Endothelial cell of umbilical vein (primary cell): Measurements from ENCODE around the gene ARID1B. TPM values are rescaled to one million over a fixed set of nuclear protein-coding genes. Genes with fewer than 3 reads are reported as not detected.

ENCODE experiments used
- BruUV-seq: library from RNA; stranded (reverse); fragments of 400-500 nt; replicated peaks from 2 replicates; lab custom pipeline; 2021; lab: Mats Ljungman, UMichigan
- CTCF ChIA-PET: fragments of 300-600, 350-600 bp; sonication (Branson Sonifier 250); formaldehyde crosslinking; loops from one replicate; lab custom pipeline; 2021; ENCODE audit warnings: antibody characterized with exemption, inconsistent platforms; lab: Charles Lee
- POLR2A ChIA-PET: fragments of 300-600, 350-600 bp; sonication (Branson Sonifier 250); formaldehyde crosslinking; loops from one replicate; lab custom pipeline; 2021; ENCODE audit warnings: antibody characterized with exemption, inconsistent platforms; lab: Charles Lee
- DNase-seq: peaks from one replicate; pipeline ENCODE4 v3.0.0-alpha.2; 2011; ENCODE audit warnings: low read depth, low spot score
- FAIRE-seq: peaks from 2 replicates; lab custom pipeline; 2011; peaks lifted over from hg19 to GRCh38; lab: Jason Lieb, UNC
- H2AFZ ChIP-seq: 2 replicates; pipeline ENCODE4 v1.6.0; 2012; ENCODE audit warnings: low read depth, low read length, control low read depth, inconsistent platforms
- H3K27ac ChIP-seq: 2 replicates; pipeline ENCODE4 v1.5.1; 2011; ENCODE audit warnings: low read depth, mild to moderate bottlenecking, control low read depth, low read length, moderate library complexity; ENCODE audit not compliant: insufficient read depth
- H3K27me3 ChIP-seq, 2 experiments: 2 replicates each; pipeline versions ENCODE4 v1.6.0 to v1.6.1; 2011; ENCODE audit warnings: low read length in 2 of 2, mixed read lengths in 1 of 2; ENCODE audit not compliant: control insufficient read depth in 2 of 2, insufficient read depth in 2 of 2
- H3K36me3 ChIP-seq, 2 experiments: 2 replicates in 1 of 2; 3 replicates in 1 of 2; pipeline ENCODE4 v1.5.1; 2011; ENCODE audit warnings: low read length in 2 of 2, mild to moderate bottlenecking in 1 of 2, moderate library complexity in 1 of 2; ENCODE audit not compliant: control insufficient read depth in 2 of 2, insufficient read depth in 2 of 2; ENCODE audit errors: extremely low read depth in 1 of 2
- H3K4me1 ChIP-seq: 3 replicates; pipeline ENCODE4 v1.5.1; 2011; ENCODE audit warnings: mild to moderate bottlenecking, low read length; ENCODE audit not compliant: control insufficient read depth, insufficient read depth; ENCODE audit errors: extremely low read depth
- H3K4me2 ChIP-seq: 2 replicates; pipeline ENCODE4 v1.6.1; 2011; ENCODE audit warnings: low read length, control low read depth, mixed read lengths; ENCODE audit not compliant: insufficient read depth
- H3K4me3 ChIP-seq, 3 experiments: fragments of 200-600 bp in 1 of 3; sonication (generic), shearing (Covaris generic) in 1 of 3; replicated peaks in 1 of 3; 2 replicates each; pipeline ENCODE4 v1.5.1; 2011 to 2016; ENCODE audit warnings: control low read depth in 3 of 3, low read length in 3 of 3, mild to moderate bottlenecking in 2 of 3, inconsistent platforms in 1 of 3, low read depth in 1 of 3, moderate library complexity in 1 of 3; ENCODE audit not compliant: insufficient read depth in 1 of 3
- H3K79me2 ChIP-seq: 2 replicates; pipeline ENCODE4 v1.6.0; 2012; ENCODE audit warnings: low read length, inconsistent platforms; ENCODE audit not compliant: control insufficient read depth, insufficient read depth
- H3K9ac ChIP-seq: replicated peaks from 2 replicates; pipeline ENCODE3; 2011; ENCODE audit warnings: low read length, control low read depth; ENCODE audit not compliant: insufficient read depth; ENCODE audit errors: extremely low read depth
- H3K9me1 ChIP-seq: replicated peaks from 3 replicates; pipeline ENCODE4 v1.6.0; 2011; ENCODE audit warnings: mild to moderate bottlenecking, low read length; ENCODE audit not compliant: control insufficient read depth, insufficient read depth; ENCODE audit errors: extremely low read depth
- H3K9me3 ChIP-seq: replicated peaks from 2 replicates; pipeline ENCODE4 v1.5.1; 2012; ENCODE audit warnings: low read length, inconsistent platforms; ENCODE audit not compliant: control insufficient read depth, insufficient read depth
- H4K20me1 ChIP-seq: replicated peaks from 2 replicates; pipeline ENCODE3; 2011; ENCODE audit warnings: mild to moderate bottlenecking, low read length; ENCODE audit not compliant: control insufficient read depth, insufficient read depth; ENCODE audit errors: extremely low read depth
- CTCF ChIP-seq, 2 donors: IDR thresholded peaks; 1 replicate in 1 of 2; 2 replicates in 1 of 2; pipeline ENCODE4 v1.5.1; 2011; ENCODE audit warnings: low read length in 2 of 2, mild to moderate bottlenecking in 2 of 2, moderate library complexity in 2 of 2, control low read depth in 1 of 2, inconsistent platforms in 1 of 2, low read depth in 1 of 2; ENCODE audit not compliant: insufficient read depth in 1 of 2; ENCODE audit errors: extremely low read depth in 1 of 2
- EZH2 ChIP-seq: IDR thresholded peaks from 2 replicates; pipeline ENCODE4 v1.6.1; 2012; ENCODE audit warnings: borderline replicate concordance, low read depth, mild to moderate bottlenecking, moderate library complexity, low read length, inconsistent platforms; ENCODE audit not compliant: severe bottlenecking
- FOS ChIP-seq: IDR thresholded peaks from 2 replicates; pipeline ENCODE4 v1.6.1; 2011; ENCODE audit warnings: mild to moderate bottlenecking, low read length, moderate library complexity, borderline replicate concordance; ENCODE audit not compliant: insufficient read depth
- GATA2 ChIP-seq: IDR thresholded peaks from 2 replicates; pipeline ENCODE4 v1.7.0; 2011; ENCODE audit warnings: low read depth, mild to moderate bottlenecking, moderate library complexity, mixed read lengths, low read length; ENCODE audit not compliant: insufficient read length, insufficient read depth
- JUN ChIP-seq: IDR thresholded peaks from 2 replicates; pipeline ENCODE4 v1.6.1; 2011; ENCODE audit warnings: borderline replicate concordance, low read depth; ENCODE audit not compliant: insufficient read length, insufficient read depth
- MAX ChIP-seq: IDR thresholded peaks from 2 replicates; pipeline ENCODE4 v1.6.1; 2011; ENCODE audit not compliant: insufficient read depth, insufficient read length
- MYC ChIP-seq: IDR thresholded peaks from one replicate; pipeline ENCODE4 v1.6.1; 2011; ENCODE audit warnings: mild to moderate bottlenecking, low read depth, low read length
- POLR2A ChIP-seq: IDR thresholded peaks from 2 replicates; pipeline ENCODE4 v1.6.1; 2012; ENCODE audit warnings: low read depth, mild to moderate bottlenecking, control low read depth, low read length
- POLR2AphosphoS5 ChIP-seq: IDR thresholded peaks from 2 replicates; pipeline ENCODE4 v1.6.1; 2012; ENCODE audit warnings: low read depth, mild to moderate bottlenecking, control low read depth, low read length, moderate library complexity; ENCODE audit not compliant: insufficient read depth
- dilution Hi-C: fragments of 300-500 bp; cut with MboI; formaldehyde crosslinking; loops from one replicate; pipeline ENCODE4 v1.15.0; 2019; ENCODE audit warnings: low sequenced_read_pairs; ENCODE audit not compliant: extremely low pct_ligation_motif_present
- intact Hi-C: fragments of 100-400 bp; cut with micrococcal nuclease; formaldehyde crosslinking; loops from one replicate; pipeline ENCODE4 v1.10.0; 2022
- polyA plus RNA-seq, 4 experiments: library from polyadenylated mRNA; depleted of rRNA in 3 of 4; stranded (reverse) in 3 of 4; unstranded in 1 of 4; fragments of >200 nt; gene quantifications; 2 replicates each; pipeline versions ENCODE4 v1.2.1 to v1.2.3, GENCODE V29; 2011 to 2012; ENCODE audit warnings: missing spikeins in 1 of 4
- total RNA-seq: library from RNA; stranded (reverse); gene quantifications from 2 replicates; pipeline ENCODE4 v1.2.3, GENCODE V29; 2021

ARID1B gene
- total and polyA plus RNA-seq, 2 donors (not counting 3 experiments of a cell fraction or from before 2014, with no cell fraction given) = 21.8 to 89.5 TPM

- TF ChIP-seq CTCF (IDR thresholded peaks at IDR 0.05; ENCODE audit: extremely low read depth in 1 of 2, insufficient read depth in 1 of 2, low read depth in 1 of 2, low read length in 2 of 2) (no peak), POLR2AphosphoS5 (no peak), FOS (no peak), GATA2 (no peak), POLR2A (no peak), EZH2 (no peak), MAX (no peak), JUN (no peak), MYC (no peak)
- ChIA-PET POLR2A (no interaction called here), CTCF (no interaction called here)
- FAIRE-seq = no peak
- Histone ChIP-seq H3K9ac (no peak overlapping the region), H4K20me1 (no peaks in the 10 kb centered on the region), H3K79me2 (no peaks in the 10 kb centered on the region), H3K27ac (no peak overlapping the region), H3K4me3 (no peak overlapping the region), H3K4me1 (no peaks in the 10 kb centered on the region), H3K4me2 (no peak overlapping the region), H3K9me1 (no peaks in the 10 kb centered on the region), H3K36me3 (no peaks in the 10 kb centered on the region), H2AFZ (no peak overlapping the region), H3K9me3 (no peaks in the 10 kb centered on the region), H3K27me3 (no peaks in the 10 kb centered on the region)
- BruUV-seq = no TSS peak
- DNase-seq = no peak
- intact Hi-C loops = no loop called here
- dilution Hi-C loops = no loop called here
Measured at GRCh38 chr6:157213907-157214565, 436.9 kb downstream of the ARID1B start.
